DOHH2 (cell line): ENCODE results near the gene ARID1B.

ENCODE experiments used
- EZH2phosphoT487 ChIP-seq: fragments of 200-600 bp; sonication (generic); IDR thresholded peaks from 2 replicates; pipeline ENCODE4 v1.6.1; 2017; ENCODE audit warnings: borderline replicate concordance, mild to moderate bottlenecking, antibody characterized with exemption, low read length, moderate library complexity, mixed read lengths
- TF ChIP-seq, protein P1 (sequence below): fragments of 200-600 bp; sonication (generic); IDR thresholded peaks from one replicate; pipeline ENCODE4 v1.5.1; 2014; ENCODE audit warnings: antibody characterized with exemption, mild to moderate bottlenecking, low read depth, low read length; ENCODE audit not compliant: poor library complexity, severe bottlenecking

DNA sequence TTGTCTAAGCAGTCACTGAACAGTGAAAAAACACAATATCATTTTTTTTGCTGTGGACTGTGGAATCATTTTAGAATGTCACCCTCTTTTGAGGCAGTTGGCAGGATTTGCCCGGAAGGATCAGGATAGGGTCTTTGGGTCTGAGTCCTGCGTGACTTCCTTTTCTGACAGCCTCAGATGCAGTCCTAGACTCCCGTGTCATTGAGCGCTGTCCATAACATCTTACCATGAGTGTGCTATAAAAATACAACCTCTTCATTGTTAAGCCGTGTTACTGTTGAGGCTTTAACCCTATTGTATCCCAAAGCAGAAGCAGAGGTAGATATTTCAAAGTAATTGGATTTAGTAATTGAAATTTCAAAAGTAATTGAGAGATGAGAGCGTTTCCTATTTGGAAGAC lies 30.6 kb downstream of the ARID1B start:
- TF ChIP-seq, protein P1, sequence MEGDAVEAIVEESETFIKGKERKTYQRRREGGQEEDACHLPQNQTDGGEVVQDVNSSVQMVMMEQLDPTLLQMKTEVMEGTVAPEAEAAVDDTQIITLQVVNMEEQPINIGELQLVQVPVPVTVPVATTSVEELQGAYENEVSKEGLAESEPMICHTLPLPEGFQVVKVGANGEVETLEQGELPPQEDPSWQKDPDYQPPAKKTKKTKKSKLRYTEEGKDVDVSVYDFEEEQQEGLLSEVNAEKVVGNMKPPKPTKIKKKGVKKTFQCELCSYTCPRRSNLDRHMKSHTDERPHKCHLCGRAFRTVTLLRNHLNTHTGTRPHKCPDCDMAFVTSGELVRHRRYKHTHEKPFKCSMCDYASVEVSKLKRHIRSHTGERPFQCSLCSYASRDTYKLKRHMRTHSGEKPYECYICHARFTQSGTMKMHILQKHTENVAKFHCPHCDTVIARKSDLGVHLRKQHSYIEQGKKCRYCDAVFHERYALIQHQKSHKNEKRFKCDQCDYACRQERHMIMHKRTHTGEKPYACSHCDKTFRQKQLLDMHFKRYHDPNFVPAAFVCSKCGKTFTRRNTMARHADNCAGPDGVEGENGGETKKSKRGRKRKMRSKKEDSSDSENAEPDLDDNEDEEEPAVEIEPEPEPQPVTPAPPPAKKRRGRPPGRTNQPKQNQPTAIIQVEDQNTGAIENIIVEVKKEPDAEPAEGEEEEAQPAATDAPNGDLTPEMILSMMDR = no peak
- no peak for TF ChIP-seq EZH2phosphoT487
